Mesenchymal stem cell (in vitro differentiated cells and primary cell): ENCODE measurements around the gene MYO5B.

Experiments used
- DNase-seq: peaks from one replicate; pipeline ENCODE4 v3.0.0-alpha.2; 2013
- H2AFZ ChIP-seq: one replicate; pipeline ENCODE4 v1.6.1; 2013; ENCODE audit warnings: low read depth, mild to moderate bottlenecking, control low read depth, inconsistent platforms, low read length, moderate library complexity
- H2AK5ac ChIP-seq: 2 replicates; pipeline ENCODE4 v1.6.1; 2013; ENCODE audit warnings: low read length, moderate library complexity, mild to moderate bottlenecking, inconsistent platforms; ENCODE audit not compliant: severe bottlenecking
- H2BK120ac ChIP-seq: one replicate; pipeline ENCODE4 v1.6.1; 2013; ENCODE audit warnings: low read depth, mild to moderate bottlenecking, inconsistent platforms, low read length, moderate library complexity
- H2BK12ac ChIP-seq, 2 experiments: one replicate each; pipeline ENCODE4 v1.6.1; 2013; ENCODE audit warnings: inconsistent platforms in 2 of 2, low read length in 2 of 2, mild to moderate bottlenecking in 2 of 2, moderate library complexity in 2 of 2, control low read depth in 1 of 2
- H2BK15ac ChIP-seq: one replicate; pipeline ENCODE4 v1.6.1; 2013; ENCODE audit warnings: mild to moderate bottlenecking, low read depth, inconsistent platforms; ENCODE audit not compliant: poor library complexity, severe bottlenecking
- H2BK5ac ChIP-seq: 2 replicates; pipeline ENCODE4 v1.6.1; 2013; ENCODE audit warnings: low read depth, mild to moderate bottlenecking, low read length, control low read depth, inconsistent platforms; ENCODE audit not compliant: poor library complexity, severe bottlenecking
- H3K14ac ChIP-seq, 2 experiments: one replicate each; pipeline ENCODE4 v1.6.1; 2013; ENCODE audit warnings: inconsistent platforms in 2 of 2, low read length in 2 of 2, control low read depth in 1 of 2, mild to moderate bottlenecking in 1 of 2, moderate library complexity in 1 of 2
- H3K18ac ChIP-seq, 2 experiments: one replicate each; pipeline ENCODE4 v1.6.1; 2013; ENCODE audit warnings: inconsistent platforms in 2 of 2, low read length in 2 of 2, control low read depth in 1 of 2, low read depth in 1 of 2, mild to moderate bottlenecking in 1 of 2
- H3K23ac ChIP-seq, 2 experiments: one replicate each; pipeline ENCODE4 v1.6.1; 2013; ENCODE audit warnings: inconsistent platforms in 2 of 2, low read length in 2 of 2, mild to moderate bottlenecking in 2 of 2, moderate library complexity in 2 of 2, control low read depth in 1 of 2
- H3K27ac ChIP-seq: 2 replicates; pipeline ENCODE4 v1.5.1; 2013; ENCODE audit warnings: mild to moderate bottlenecking, moderate library complexity, low read length, control low read depth, inconsistent platforms; ENCODE audit not compliant: poor library complexity, severe bottlenecking
- H3K27me3 ChIP-seq, 2 experiments: 2 replicates each; pipeline versions ENCODE4 v1.6.1 to v1.7.0; 2013; ENCODE audit warnings: low read length in 2 of 2, mild to moderate bottlenecking in 2 of 2, moderate library complexity in 2 of 2, control low read depth in 1 of 2, inconsistent platforms in 1 of 2; ENCODE audit not compliant: control insufficient read depth in 1 of 2, insufficient read depth in 1 of 2
- H3K36me3 ChIP-seq, 2 experiments: 2 replicates each; pipeline versions ENCODE4 v1.6.1 to v1.7.0; 2013; ENCODE audit warnings: low read length in 2 of 2, control low read depth in 1 of 2, inconsistent platforms in 1 of 2, low read depth in 1 of 2, mild to moderate bottlenecking in 1 of 2; ENCODE audit not compliant: insufficient read depth in 2 of 2, control insufficient read depth in 1 of 2
- H3K4ac ChIP-seq, 2 experiments: one replicate each; pipeline ENCODE4 v1.6.1; 2013; ENCODE audit warnings: inconsistent platforms in 2 of 2, low read length in 2 of 2, mild to moderate bottlenecking in 2 of 2, moderate library complexity in 2 of 2, control low read depth in 1 of 2, low read depth in 1 of 2
- H3K4me1 ChIP-seq: 2 replicates; pipeline ENCODE4 v1.6.1; 2013; ENCODE audit warnings: low read depth, low read length, control low read depth; ENCODE audit not compliant: control insufficient read depth, insufficient read depth
- H3K4me2 ChIP-seq: 2 replicates; pipeline ENCODE4 v1.6.1; 2013; ENCODE audit warnings: low read length, mild to moderate bottlenecking, inconsistent platforms; ENCODE audit not compliant: poor library complexity, severe bottlenecking
- H3K4me3 ChIP-seq, 2 experiments: 2 replicates each; pipeline versions ENCODE4 v1.5.1 to v1.7.0; 2013; ENCODE audit warnings: low read length in 2 of 2, mild to moderate bottlenecking in 2 of 2, control low read depth in 1 of 2, low read depth in 1 of 2; ENCODE audit not compliant: insufficient read depth in 1 of 2
- H3K79me1 ChIP-seq: replicated peaks from 2 replicates; pipeline ENCODE4 v1.6.1; 2013; ENCODE audit warnings: mild to moderate bottlenecking, control low read depth, low read length, inconsistent platforms; ENCODE audit not compliant: poor library complexity, severe bottlenecking
- H3K9ac ChIP-seq: 2 replicates; pipeline ENCODE4 v1.7.0; 2013; ENCODE audit warnings: mild to moderate bottlenecking, low read length, moderate library complexity
- H3K9me3 ChIP-seq: 2 replicates; pipeline ENCODE4 v1.7.0; 2013; ENCODE audit warnings: mild to moderate bottlenecking, low read length; ENCODE audit not compliant: control insufficient read depth
- H4K8ac ChIP-seq: one replicate; pipeline ENCODE4 v1.6.1; 2013; ENCODE audit warnings: inconsistent platforms, mild to moderate bottlenecking, low read length, moderate library complexity
- H4K91ac ChIP-seq: one replicate; pipeline ENCODE4 v1.6.1; 2013; ENCODE audit warnings: mild to moderate bottlenecking, low read length, inconsistent platforms
- WGBS: methylation state at CpG from one replicate; pipeline ENCODE4 v1.1.7; 2013; ENCODE audit warnings: mixed read lengths; 5-methylcytosine and 5-hydroxymethylcytosine counted together

Gene MYO5B

DNA sequence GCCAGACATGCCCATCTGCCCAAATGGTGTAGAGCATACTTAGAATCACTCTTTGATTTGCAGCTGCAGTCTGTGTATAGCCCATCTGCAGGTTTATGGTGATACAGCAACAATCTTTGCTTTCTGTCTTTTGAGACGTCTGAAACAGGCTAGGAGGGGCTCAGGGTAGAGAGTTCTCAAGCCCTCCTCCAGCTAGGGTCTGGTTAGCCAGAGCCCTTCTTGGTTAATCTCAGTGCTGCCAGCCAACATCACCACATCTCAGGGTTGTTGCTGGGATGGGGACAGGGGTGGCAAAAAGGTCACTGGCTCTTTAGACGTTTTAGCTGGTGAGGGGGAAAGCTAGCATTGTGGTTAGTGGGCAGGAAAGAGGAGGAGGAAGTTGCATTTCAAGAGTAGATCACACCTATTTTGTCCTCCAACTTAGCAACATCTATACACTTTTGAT lies 245.0 kb downstream of the MYO5B start:
- Histone ChIP-seq H2BK5ac (no peak overlapping the region), H2BK12ac (no peak overlapping the region), H2AK5ac (no peak overlapping the region), H3K4me2 (no peak overlapping the region), H2BK120ac (no peak overlapping the region), H3K14ac (peak overlapping the region in 1 of 2 experiments; percentile 31), H3K9me3 (no peaks in the 10 kb centered on the region), H4K8ac (no peak overlapping the region), H3K36me3 (no peaks in the 10 kb centered on the region), H3K27me3 (peaks cover 25 to 42% of the 10 kb centered on the region in 2 experiments), H3K4ac (no peak overlapping the region), H3K4me1 (no peaks in the 10 kb centered on the region), H2AFZ (no peak overlapping the region), H3K79me1 (no peaks in the 10 kb centered on the region), H3K18ac (no peak overlapping the region), H2BK15ac (no peak overlapping the region), H3K23ac (no peak overlapping the region), H3K4me3 (no peak overlapping the region), H4K91ac (no peak overlapping the region), H3K9ac (no peak overlapping the region), H3K27ac (no peak overlapping the region)
- no peak for DNase-seq
- 33% methylated on average over 1 of the region's 2 CpGs for WGBS

DNA sequence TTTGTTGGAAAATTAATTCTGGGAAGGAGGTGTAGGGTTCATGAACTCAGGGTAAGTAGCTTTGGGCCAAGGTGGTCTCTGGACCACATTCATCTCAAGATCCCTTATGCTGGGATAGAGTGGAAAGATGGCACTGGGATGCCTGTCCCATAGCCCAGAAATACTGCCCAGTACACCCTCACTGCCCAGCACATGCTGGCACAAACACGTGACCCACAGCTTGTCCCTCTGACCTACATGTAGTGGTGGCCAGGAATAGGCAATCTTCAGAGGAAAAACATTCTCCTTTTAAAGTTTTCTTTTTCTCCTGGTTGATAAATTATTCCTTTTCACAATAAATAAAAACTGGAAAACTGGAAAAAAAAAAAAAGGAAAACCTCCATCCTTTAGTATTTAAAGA lies 246.0 kb downstream of the MYO5B start:
- Histone ChIP-seq H2BK120ac (no peak overlapping the region), H3K4me3 (no peak overlapping the region), H3K36me3 (no peaks in the 10 kb centered on the region), H2BK12ac (no peak overlapping the region), H3K9ac (no peak overlapping the region), H3K79me1 (no peaks in the 10 kb centered on the region), H3K14ac (no peak overlapping the region), H4K91ac (no peak overlapping the region), H2BK5ac (no peak overlapping the region), H3K4me2 (no peak overlapping the region), H3K4ac (no peak overlapping the region), H2AFZ (no peak overlapping the region), H4K8ac (no peak overlapping the region), H3K27me3 (peaks cover 15 to 34% of the 10 kb centered on the region in 2 experiments), H3K23ac (no peak overlapping the region), H2BK15ac (no peak overlapping the region), H2AK5ac (no peak overlapping the region), H3K9me3 (no peaks in the 10 kb centered on the region), H3K18ac (no peak overlapping the region), H3K27ac (no peak overlapping the region), H3K4me1 (no peaks in the 10 kb centered on the region)
- WGBS: no CpG with 5 or more reads among the region's 1 CpG
- DNase-seq: no peak

GRCh38 chr18:49944663-49945062 lies 250.3 kb downstream of the MYO5B start:
- H3K27ac ChIP-seq: no peak overlapping the region
- no peak for DNase-seq
- no peak overlapping the region for H2BK5ac ChIP-seq
- H3K4me2 ChIP-seq: no peak overlapping the region
- H4K8ac ChIP-seq: no peak overlapping the region
- H2BK120ac ChIP-seq: no peak overlapping the region
- H2AK5ac ChIP-seq: no peak overlapping the region
- H3K23ac ChIP-seq: no peak overlapping the region
- no peak overlapping the region for H3K18ac ChIP-seq
- no peaks in the 10 kb centered on the region for H3K36me3 ChIP-seq
- no peak overlapping the region for H3K4me3 ChIP-seq
- no peak overlapping the region for H3K4ac ChIP-seq
- no peak overlapping the region for H2BK15ac ChIP-seq
- H3K4me1 ChIP-seq: no peaks in the 10 kb centered on the region
- 82% methylated on average over 8 of the region's 8 CpGs for WGBS
- H3K27me3 ChIP-seq: peaks cover 0 to 8% of the 10 kb centered on the region in 2 experiments
- no peak overlapping the region for H3K9ac ChIP-seq
- H4K91ac ChIP-seq: no peak overlapping the region
- H3K14ac ChIP-seq: no peak overlapping the region
- H3K79me1 ChIP-seq: no peaks in the 10 kb centered on the region
- no peak overlapping the region for H2BK12ac ChIP-seq
- no peaks in the 10 kb centered on the region for H3K9me3 ChIP-seq
- H2AFZ ChIP-seq: no peak overlapping the region

- no peak overlapping the region for H2BK120ac ChIP-seq
- no peak overlapping the region for H3K14ac ChIP-seq
- no peak overlapping the region for H4K91ac ChIP-seq
- no peak overlapping the region for H4K8ac ChIP-seq
- no peak overlapping the region for H2BK15ac ChIP-seq
- H3K79me1 ChIP-seq: no peaks in the 10 kb centered on the region
- WGBS: 85% methylated on average over 3 of the region's 4 CpGs
- DNase-seq: no peak
- H2AK5ac ChIP-seq: no peak overlapping the region
- no peak overlapping the region for H3K23ac ChIP-seq
- H3K4me2 ChIP-seq: no peak overlapping the region
- no peaks in the 10 kb centered on the region for H3K36me3 ChIP-seq
- no peak overlapping the region for H3K9ac ChIP-seq
- peaks cover 2% of the 10 kb centered on the region for H3K4me1 ChIP-seq
- no peak overlapping the region for H3K4me3 ChIP-seq
- H3K4ac ChIP-seq: no peak overlapping the region
- no peak overlapping the region for H3K18ac ChIP-seq
- H3K9me3 ChIP-seq: no peaks in the 10 kb centered on the region
- no peak overlapping the region for H3K27ac ChIP-seq
- H2AFZ ChIP-seq: no peak overlapping the region
- H2BK12ac ChIP-seq: no peak overlapping the region
- H2BK5ac ChIP-seq: no peak overlapping the region
- peaks cover 4 to 7% of the 10 kb centered on the region in 2 experiments for H3K27me3 ChIP-seq
Measured at GRCh38 chr18:49936821-49937220, 258.1 kb downstream of the MYO5B start.
